B cell (primary cell): Measurements from ENCODE around the gene PRDX1. TPM values are rescaled to one million over a fixed set of nuclear protein-coding genes. Genes with fewer than 3 reads are reported as not detected.

ENCODE experiments used
- ATAC-seq: fragments of 200-7000 bp; cut with Tn5 transposase; one replicate; pipeline ENCODE4 v1.10.0; 2021; ENCODE audit warnings: low read depth, mild to moderate bottlenecking, moderate number of reproducible peaks, moderate library complexity
- CTCF ChIA-PET: fragments of 350-600 bp; sonication (Branson Sonifier 250); formaldehyde crosslinking; loops from one replicate; lab custom pipeline; 2021; ENCODE audit warnings: antibody characterized with exemption, inconsistent platforms; lab: Charles Lee
- POLR2A ChIA-PET: fragments of 350-600 bp; sonication (Branson Sonifier 250); formaldehyde crosslinking; loops from one replicate; lab custom pipeline; 2021; ENCODE audit warnings: antibody characterized with exemption; lab: Charles Lee
- DNase-seq: peaks from one replicate; pipeline ENCODE4 v3.0.0; 2013
- H2AFZ ChIP-seq: 2 replicates; pipeline ENCODE4 v1.6.1; 2012; ENCODE audit warnings: mild to moderate bottlenecking, low read depth, low read length; ENCODE audit not compliant: insufficient read depth, poor library complexity, severe bottlenecking
- H3K27ac ChIP-seq, 2 donors: 1 replicate in 1 of 2; 2 replicates in 1 of 2; pipeline ENCODE4 v1.5.1; 2012 to 2013; ENCODE audit warnings: low read length in 2 of 2, mild to moderate bottlenecking in 2 of 2, moderate library complexity in 1 of 2
- H3K27me3 ChIP-seq, 4 experiments: fragments of 200-600 bp in 1 of 4; sonication (generic) in 1 of 4; replicated peaks in 1 of 4; 1 replicate in 2 of 4; 2 replicates in 2 of 4; pipeline versions ENCODE4 v1.6.1 to v1.7.0; 2013 to 2016; ENCODE audit warnings: low read length in 3 of 4, mild to moderate bottlenecking in 2 of 4, mixed read lengths in 1 of 4, moderate library complexity in 1 of 4; ENCODE audit not compliant: insufficient read depth in 4 of 4, control insufficient read depth in 3 of 4; ENCODE audit errors: control extremely low read depth in 1 of 4
- H3K36me3 ChIP-seq, 2 experiments: replicated peaks in 1 of 2; 1 replicate in 1 of 2; 2 replicates in 1 of 2; pipeline versions ENCODE4 v1.6.1 to v1.7.1; 2013; ENCODE audit warnings: low read length in 1 of 2; ENCODE audit not compliant: insufficient read depth in 2 of 2, control insufficient read depth in 1 of 2; ENCODE audit errors: control extremely low read depth in 1 of 2, extremely low read depth in 1 of 2
- H3K4me1 ChIP-seq, 2 donors: fragments of 200-600 bp in 1 of 2; sonication (generic) in 1 of 2; 1 replicate in 1 of 2; 2 replicates in 1 of 2; pipeline versions ENCODE4 v1.5.1 to v1.6.1; 2013 to 2017; ENCODE audit warnings: low read length in 2 of 2; ENCODE audit not compliant: control insufficient read depth in 2 of 2, insufficient read depth in 2 of 2
- H3K4me2 ChIP-seq: replicated peaks from 2 replicates; pipeline ENCODE3; 2012; ENCODE audit warnings: mild to moderate bottlenecking, low read depth, low read length; ENCODE audit not compliant: poor library complexity, severe bottlenecking
- H3K4me3 ChIP-seq, 5 experiments: fragments of 200-600 bp in 1 of 5; sonication (generic) in 1 of 5; 1 replicate in 3 of 5; 2 replicates in 2 of 5; pipeline versions ENCODE4 v1.5.1 to v1.7.0; 2011 to 2016; ENCODE audit warnings: low read length in 4 of 5, mild to moderate bottlenecking in 4 of 5, low read depth in 2 of 5, control low read depth in 1 of 5, moderate library complexity in 1 of 5; ENCODE audit not compliant: insufficient read depth in 1 of 5; ENCODE audit errors: control extremely low read depth in 1 of 5, extremely low read depth in 1 of 5
- H3K79me2 ChIP-seq: fragments of 200-600 bp; sonication (generic); one replicate; pipeline ENCODE4 v1.6.0; 2016; ENCODE audit warnings: low read length; ENCODE audit not compliant: control insufficient read depth, insufficient read depth
- H3K9ac ChIP-seq: fragments of 200-600 bp; sonication (generic); 2 replicates; pipeline ENCODE4 v1.6.1; 2017; ENCODE audit warnings: mild to moderate bottlenecking, low read length, moderate library complexity
- H3K9me3 ChIP-seq, 3 donors: one replicate each; pipeline versions ENCODE4 v1.6.1 to v1.7.1; 2013; ENCODE audit warnings: low read length in 2 of 3; ENCODE audit not compliant: control insufficient read depth in 2 of 3, insufficient read depth in 1 of 3; ENCODE audit errors: control extremely low read depth in 1 of 3
- H4K20me1 ChIP-seq: 2 replicates; pipeline ENCODE4 v1.6.0; 2012; ENCODE audit warnings: mild to moderate bottlenecking, low read length; ENCODE audit not compliant: insufficient read depth, control insufficient read depth, poor library complexity, severe bottlenecking
- H3K27ac Mint-ChIP-seq: one replicate; pipeline ENCODE4 v1.8.0; 2021; ENCODE audit warnings: mixed read lengths
- H3K27me3 Mint-ChIP-seq: one replicate; pipeline ENCODE4 v1.8.0; 2021; ENCODE audit warnings: mixed read lengths
- H3K4me1 Mint-ChIP-seq: one replicate; pipeline ENCODE4 v1.8.0; 2021; ENCODE audit warnings: mixed read lengths
- H3K4me3 Mint-ChIP-seq: one replicate; pipeline ENCODE4 v1.8.0; 2021; ENCODE audit warnings: mixed read lengths
- H3K9me3 Mint-ChIP-seq: one replicate; pipeline ENCODE4 v1.8.0; 2022; ENCODE audit warnings: mixed read lengths; ENCODE audit not compliant: insufficient read depth
- EZH2 ChIP-seq: IDR thresholded peaks from 2 replicates; pipeline ENCODE4 v1.6.1; 2012; ENCODE audit warnings: borderline replicate concordance, low read depth, mild to moderate bottlenecking, moderate library complexity, low read length; ENCODE audit not compliant: insufficient read depth, poor library complexity, severe bottlenecking
- WGBS: methylation state at CpG from one replicate; pipeline ENCODE4 v1.1.5; 2013; ENCODE audit warnings: missing lambda C conversion rate; ENCODE audit not compliant: insufficient coverage; 5-methylcytosine and 5-hydroxymethylcytosine counted together
- intact Hi-C: fragments of 100-400 bp; cut with micrococcal nuclease; formaldehyde crosslinking; loops from one replicate; pipeline ENCODE4 v1.10.0; 2022
- polyA plus RNA-seq: library from polyadenylated mRNA; depleted of rRNA; stranded (reverse); fragments of >200 nt; gene quantifications from 2 replicates; pipeline ENCODE4 v1.2.3, GENCODE V29; 2012
- total RNA-seq, 2 donors: library from RNA; stranded (reverse); fragments of 120-200 nt in 1 of 2; gene quantifications; 1 replicate in 1 of 2; 2 replicates in 1 of 2; pipeline versions ENCODE4 v1.2.3 to v1.2.4, GENCODE V29; 2013 to 2022
- TF ChIP-seq, protein P1 (sequence below): fragments of 200-600 bp; IDR thresholded peaks from one replicate; pipeline ENCODE4 v1.8.0; 2022; ENCODE audit warnings: antibody characterized with exemption, mild to moderate bottlenecking

Gene PRDX1
- total and polyA plus RNA-seq, 2 donors (not counting 1 experiment from before 2014, with no cell fraction given): 56.4 to 104 TPM

- peak overlapping the region; percentile 50 for H2AFZ ChIP-seq
- Mint-ChIP-seq H3K4me3 (peak overlapping the region; percentile 49), H3K4me1 (peaks cover 50% of the 10 kb centered on the region), H3K27ac (peak overlapping the region; percentile 80), H3K27me3 (no peaks in the 10 kb centered on the region), H3K9me3 (no peaks in the 10 kb centered on the region)
- peak overlapping the region; percentile 81 for H3K4me2 ChIP-seq
- CTCF ChIA-PET: interaction anchor here (1.1 to 5.8 kb wide), 6 partner anchors 9 to 53 kb away, joined by 3 to 38 read pairs (median 5); partner anchors contain the start of gene PRDX1
- POLR2A ChIA-PET: interaction anchor here (0.5 to 3.0 kb wide), 3 partner anchors 13 to 33 kb away, joined by 3 to 15 read pairs (median 3); partner anchors contain the start of gene PRDX1
- ATAC-seq (no peak), DNase-seq (no peak)
- no peaks in the 10 kb centered on the region for H3K9me3 ChIP-seq
- no peaks in the 10 kb centered on the region for H4K20me1 ChIP-seq
- no peaks in the 10 kb centered on the region for H3K36me3 ChIP-seq
- intact Hi-C loops: loop anchor here (1.0 kb wide), 1 partner anchor 151 kb away; no protein-coding TSS in a partner anchor
- no peaks in the 10 kb centered on the region for H3K27me3 ChIP-seq
- peaks cover 6% of the 10 kb centered on the region for H3K79me2 ChIP-seq
- peak overlapping the region in 1 of 2 donors; percentile 70 for H3K27ac ChIP-seq
- H3K4me3 ChIP-seq: no peak overlapping the region
- 46% methylated on average over 3 of the region's 7 CpGs for WGBS
- H3K4me1 ChIP-seq: peaks cover 43 to 62% of the 10 kb centered on the region in 2 donors
- no peak overlapping the region for H3K9ac ChIP-seq
- no peak for TF ChIP-seq EZH2
- TF ChIP-seq, protein P1, sequence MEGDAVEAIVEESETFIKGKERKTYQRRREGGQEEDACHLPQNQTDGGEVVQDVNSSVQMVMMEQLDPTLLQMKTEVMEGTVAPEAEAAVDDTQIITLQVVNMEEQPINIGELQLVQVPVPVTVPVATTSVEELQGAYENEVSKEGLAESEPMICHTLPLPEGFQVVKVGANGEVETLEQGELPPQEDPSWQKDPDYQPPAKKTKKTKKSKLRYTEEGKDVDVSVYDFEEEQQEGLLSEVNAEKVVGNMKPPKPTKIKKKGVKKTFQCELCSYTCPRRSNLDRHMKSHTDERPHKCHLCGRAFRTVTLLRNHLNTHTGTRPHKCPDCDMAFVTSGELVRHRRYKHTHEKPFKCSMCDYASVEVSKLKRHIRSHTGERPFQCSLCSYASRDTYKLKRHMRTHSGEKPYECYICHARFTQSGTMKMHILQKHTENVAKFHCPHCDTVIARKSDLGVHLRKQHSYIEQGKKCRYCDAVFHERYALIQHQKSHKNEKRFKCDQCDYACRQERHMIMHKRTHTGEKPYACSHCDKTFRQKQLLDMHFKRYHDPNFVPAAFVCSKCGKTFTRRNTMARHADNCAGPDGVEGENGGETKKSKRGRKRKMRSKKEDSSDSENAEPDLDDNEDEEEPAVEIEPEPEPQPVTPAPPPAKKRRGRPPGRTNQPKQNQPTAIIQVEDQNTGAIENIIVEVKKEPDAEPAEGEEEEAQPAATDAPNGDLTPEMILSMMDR: no peak
These were observed 24.0 kb upstream of the PRDX1 start for GRCh38 chr1:45545553-45546310.

DNA sequence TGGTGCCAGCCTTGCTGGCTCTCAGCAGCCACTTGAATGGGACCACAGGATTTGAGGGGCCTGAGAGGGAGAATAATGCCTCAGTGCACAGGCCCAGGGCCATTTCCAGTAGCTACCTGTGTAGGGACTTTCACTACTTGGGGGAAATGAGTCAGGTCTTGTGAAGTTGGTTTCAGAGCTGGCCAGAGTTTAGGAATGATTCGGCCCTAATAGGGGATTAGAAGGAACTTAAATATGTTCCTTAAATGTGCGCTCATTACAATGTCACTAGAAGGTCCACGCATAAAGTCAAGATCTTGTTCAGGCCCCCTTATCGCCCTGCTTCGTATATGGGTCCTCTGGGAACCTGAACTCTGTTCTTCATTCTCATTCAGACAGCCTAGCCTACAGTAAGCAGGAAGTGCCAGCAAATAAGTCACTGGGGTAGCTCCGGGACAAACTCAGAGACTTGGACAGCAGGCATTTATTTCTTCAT lies 23.4 kb upstream of the PRDX1 start:
- H3K4me2 ChIP-seq: peak overlapping the region; percentile 81
- intact Hi-C loops: loop anchor here (1.0 kb wide), 1 partner anchor 151 kb away; no protein-coding TSS in a partner anchor
- H3K4me1 Mint-ChIP-seq: peaks cover 48% of the 10 kb centered on the region

More for the DNA sequence above, 23.4 kb upstream of the PRDX1 start:
- peak overlapping the region; percentile 50 for H2AFZ ChIP-seq
- no peaks in the 10 kb centered on the region for H3K36me3 ChIP-seq
- H3K4me1 ChIP-seq: peaks cover 38 to 60% of the 10 kb centered on the region in 2 donors
- H3K27ac ChIP-seq: peak overlapping the region in 1 of 2 donors; percentile 70
- Mint-ChIP-seq H3K27ac (peak overlapping the region; percentile 80), H3K9me3 (no peaks in the 10 kb centered on the region), H3K4me3 (peak overlapping the region; percentile 49), H3K27me3 (no peaks in the 10 kb centered on the region)
- 12% methylated on average over 5 of the region's 6 CpGs for WGBS
- H3K79me2 ChIP-seq: no peaks in the 10 kb centered on the region
- H4K20me1 ChIP-seq: no peaks in the 10 kb centered on the region
- H3K27me3 ChIP-seq: no peaks in the 10 kb centered on the region
- H3K9me3 ChIP-seq: no peaks in the 10 kb centered on the region
- ATAC-seq (no peak), DNase-seq (peak; percentile 42)
- no peak overlapping the region for H3K9ac ChIP-seq
- TF ChIP-seq, protein P1: no peak
- no peak for TF ChIP-seq EZH2
- no peak overlapping the region for H3K4me3 ChIP-seq
- ChIA-PET CTCF (interaction anchor here (1.1 to 5.8 kb wide), 7 partner anchors 9 to 52 kb away, joined by 3 to 38 read pairs (median 4); partner anchors contain the start of gene PRDX1), POLR2A (interaction anchor here (0.5 to 3.0 kb wide), 2 partner anchors 14 to 23 kb away, joined by 3 to 15 read pairs; partner anchors contain the start of gene PRDX1)
